T-helper 2 cell treated with Interferon-gamma antibody and Interleukin-4, amounts not matched to agents 100 ng/mL and 5 ng/mL, for 36 hours (primary cell): Measurements from ENCODE around the gene HIRA. TPM values are rescaled to one million over a fixed set of nuclear protein-coding genes. Genes with fewer than 3 reads are reported as not detected.
"Not testable (repeated sequence)": the region's sequence is repeated elsewhere in the genome, so short reads cannot be mapped to it uniquely, and the experiment has no call there.

Experiments used
- intact Hi-C: fragments of 100-400 bp; cut with micrococcal nuclease; formaldehyde crosslinking; loops from one replicate; pipeline ENCODE4 v1.15.1; 2023
- total RNA-seq: library from RNA; stranded (reverse); gene quantifications from 2 replicates; pipeline ENCODE4 v1.2.3, GENCODE V29; 2022

Gene HIRA
- total RNA-seq, 1 donor from 2014 or later: 45.0 TPM

DNA sequence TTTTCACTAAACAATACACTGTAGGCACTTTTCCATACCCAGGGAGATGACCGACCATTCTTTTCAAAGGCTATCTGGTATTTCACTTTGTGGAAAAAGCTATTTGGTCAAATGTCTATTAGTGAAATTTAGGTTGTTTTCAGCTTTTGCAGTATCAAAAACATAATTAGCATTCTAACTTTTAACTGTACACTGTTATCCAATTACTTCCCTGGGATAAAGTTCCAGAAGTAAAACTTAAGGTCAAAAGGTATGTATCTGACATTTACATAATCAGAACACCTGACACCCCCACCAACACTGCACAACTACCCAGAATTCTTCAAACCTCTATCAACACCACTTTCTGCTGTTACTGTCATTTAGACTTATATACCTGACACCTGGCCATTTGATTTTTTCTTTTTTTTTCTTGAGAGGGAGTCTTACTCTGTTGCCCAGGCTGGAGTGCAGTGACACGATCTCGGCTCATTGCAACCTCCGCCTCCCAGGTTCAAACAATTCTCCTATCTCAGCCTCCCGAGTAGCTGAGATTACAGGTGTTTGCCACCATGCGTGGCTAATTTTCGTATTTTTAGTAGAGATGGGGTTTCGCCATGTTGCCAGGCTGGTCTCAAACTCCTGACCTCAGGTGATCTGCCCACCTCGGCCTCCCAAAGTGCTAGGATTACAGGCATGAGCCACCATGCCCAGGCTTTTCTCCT lies 13.9 kb upstream of the HIRA start:
- intact Hi-C loops: loop anchor here (10.0 kb wide), 1 partner anchor 409 kb away; the partner anchor contains the start of genes GNB1L and RTL10

DNA sequence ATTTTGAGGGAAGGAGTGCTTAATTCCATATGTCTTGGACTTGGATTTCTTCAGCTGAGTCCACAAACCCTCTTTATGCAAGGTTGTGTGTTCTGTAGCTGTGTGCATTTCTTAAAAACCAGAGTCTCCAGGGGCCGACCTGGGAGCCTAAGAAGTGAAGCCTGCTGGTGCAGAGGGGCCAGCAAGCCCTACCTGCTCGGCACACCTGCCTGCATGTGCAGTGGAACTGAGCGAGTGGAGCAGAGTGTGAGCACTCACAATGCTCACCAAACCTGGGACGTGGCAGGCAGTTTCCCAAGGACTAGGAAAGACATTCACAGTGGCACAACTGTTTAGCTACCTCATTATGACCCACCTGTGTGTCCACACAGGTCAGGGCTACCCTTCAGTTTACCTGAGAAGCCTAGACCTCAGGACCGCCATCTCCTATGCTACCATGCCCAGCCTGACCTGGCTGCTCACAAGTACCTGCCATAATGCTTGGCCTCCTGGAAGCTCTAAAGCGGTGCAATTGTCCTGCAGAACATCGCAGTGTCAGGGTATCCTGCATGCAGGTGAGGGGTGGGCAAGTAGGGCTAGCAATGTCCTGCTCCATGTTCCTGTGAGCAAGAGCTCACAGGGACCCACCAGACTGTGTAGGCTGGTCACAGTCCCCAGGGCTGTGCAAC lies 12.1 kb upstream of the HIRA start:
- intact Hi-C loops: loop anchor here (10.0 kb wide), 1 partner anchor 411 kb away; the partner anchor contains the start of genes GNB1L and RTL10

DNA sequence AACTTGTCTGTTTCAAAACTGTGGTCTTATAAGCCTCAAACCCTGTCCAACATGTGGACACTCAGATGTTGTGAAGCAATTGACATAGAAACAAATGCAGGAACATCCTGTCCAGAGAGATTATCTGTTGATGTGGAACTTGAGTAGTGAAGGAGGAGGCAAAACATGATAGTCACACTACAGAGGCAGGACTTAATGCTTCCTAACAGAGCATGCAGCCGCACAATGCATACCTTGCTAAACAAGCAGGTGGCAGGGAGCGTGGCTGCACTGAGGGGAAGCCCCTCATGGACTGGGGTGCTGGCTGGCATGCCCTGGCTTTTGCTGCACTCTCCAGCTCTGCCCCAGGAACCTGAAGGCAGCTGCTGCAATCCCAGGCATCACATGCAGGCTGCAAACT lies 10.6 kb upstream of the HIRA start:
- intact Hi-C loops: loop anchor here (10.0 kb wide), 1 partner anchor 413 kb away; the partner anchor contains the start of genes GNB1L and RTL10

DNA sequence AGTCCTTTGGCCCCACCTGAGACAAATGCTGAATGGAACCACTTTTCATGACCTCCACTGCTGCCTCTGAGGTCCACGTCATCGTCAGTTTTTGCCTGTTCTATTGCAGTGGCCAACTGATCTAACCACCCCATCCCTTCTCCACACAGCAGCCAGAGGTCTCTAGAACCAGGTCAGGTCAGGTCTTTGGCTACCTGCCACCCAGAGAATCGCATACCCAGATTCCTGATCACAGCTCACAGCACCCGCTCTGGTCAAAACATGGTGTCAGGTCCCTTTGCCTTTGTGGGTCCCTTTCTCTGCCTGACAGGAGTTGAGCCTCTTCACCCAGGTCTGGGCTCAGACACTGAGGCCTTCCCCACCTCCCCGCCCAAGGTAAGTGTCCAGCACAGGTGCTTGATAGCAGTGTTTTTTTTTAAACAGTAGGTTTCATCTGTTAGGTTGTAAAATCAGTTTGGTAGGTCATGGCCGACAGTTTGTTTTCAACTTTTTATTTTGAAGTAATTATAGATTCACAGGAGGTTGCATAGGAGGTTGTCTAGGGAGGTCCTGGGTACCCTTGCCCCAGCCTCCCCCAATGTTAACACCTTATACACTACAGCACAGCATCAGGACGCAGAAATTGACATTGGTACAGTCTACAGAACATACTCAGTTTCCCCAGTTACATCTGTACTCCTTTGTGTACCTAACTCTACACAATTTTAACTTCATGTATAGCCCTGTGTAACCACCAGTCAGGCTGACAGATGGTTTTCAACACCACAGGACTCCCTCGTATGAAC lies 9.1 kb upstream of the HIRA start:
- intact Hi-C loops: loop anchor here (10.0 kb wide), 1 partner anchor 414 kb away; the partner anchor contains the start of genes GNB1L and RTL10

DNA sequence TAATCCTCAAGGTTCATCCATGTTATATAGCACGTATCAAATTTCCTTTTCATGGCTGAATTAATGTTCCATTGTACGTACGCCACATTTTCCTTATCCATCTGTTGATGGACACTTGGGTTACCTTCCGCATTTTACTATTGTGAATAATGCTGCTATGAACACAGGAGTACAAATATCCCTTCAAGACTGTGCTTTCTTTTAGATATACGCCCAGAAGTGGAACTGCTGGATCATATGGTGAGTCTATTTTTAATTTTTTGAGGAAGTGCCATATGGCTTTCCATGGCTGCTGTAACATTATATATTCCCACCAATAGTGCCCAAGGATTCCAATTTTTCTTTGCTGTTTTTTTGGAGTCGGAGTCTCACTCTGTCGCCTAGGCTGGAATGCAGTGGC lies 6.8 kb upstream of the HIRA start:
- intact Hi-C loops: no loop called here

DNA sequence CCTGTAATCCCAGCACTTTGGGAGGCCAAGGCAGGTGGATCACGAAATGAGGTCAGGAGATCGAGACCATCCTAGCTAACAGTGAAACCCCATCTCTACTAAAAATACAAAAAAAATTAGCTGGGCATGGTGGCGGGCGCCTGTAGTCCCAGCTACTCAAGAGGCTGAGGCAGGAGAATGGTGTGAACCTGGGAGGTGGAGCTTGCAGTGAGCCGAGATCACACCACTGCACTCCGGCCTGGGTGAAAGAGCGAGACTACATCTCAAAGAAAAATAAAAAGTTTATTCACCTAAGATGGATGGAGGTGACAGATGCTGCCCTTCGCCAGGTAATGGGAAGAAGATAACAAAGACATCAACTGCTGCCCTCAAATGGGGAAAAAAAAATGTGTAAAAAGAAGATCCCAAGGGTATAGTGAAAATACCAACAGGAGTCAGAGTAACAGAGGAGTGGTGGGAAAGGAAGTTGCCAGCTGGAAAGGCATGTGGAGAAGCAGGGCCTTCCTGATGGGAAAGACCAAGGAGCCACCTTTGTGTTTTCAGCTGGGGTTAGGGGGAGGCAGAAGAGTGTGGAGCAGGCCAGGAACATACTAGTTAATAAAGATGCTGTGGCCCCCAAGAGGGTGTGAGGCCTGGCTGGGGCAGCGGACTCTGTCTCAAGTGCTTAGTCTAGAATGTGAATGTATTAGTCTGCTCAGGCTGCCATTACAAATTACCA lies 5.1 kb upstream of the HIRA start:
- intact Hi-C loops: not testable (repeated sequence)

DNA sequence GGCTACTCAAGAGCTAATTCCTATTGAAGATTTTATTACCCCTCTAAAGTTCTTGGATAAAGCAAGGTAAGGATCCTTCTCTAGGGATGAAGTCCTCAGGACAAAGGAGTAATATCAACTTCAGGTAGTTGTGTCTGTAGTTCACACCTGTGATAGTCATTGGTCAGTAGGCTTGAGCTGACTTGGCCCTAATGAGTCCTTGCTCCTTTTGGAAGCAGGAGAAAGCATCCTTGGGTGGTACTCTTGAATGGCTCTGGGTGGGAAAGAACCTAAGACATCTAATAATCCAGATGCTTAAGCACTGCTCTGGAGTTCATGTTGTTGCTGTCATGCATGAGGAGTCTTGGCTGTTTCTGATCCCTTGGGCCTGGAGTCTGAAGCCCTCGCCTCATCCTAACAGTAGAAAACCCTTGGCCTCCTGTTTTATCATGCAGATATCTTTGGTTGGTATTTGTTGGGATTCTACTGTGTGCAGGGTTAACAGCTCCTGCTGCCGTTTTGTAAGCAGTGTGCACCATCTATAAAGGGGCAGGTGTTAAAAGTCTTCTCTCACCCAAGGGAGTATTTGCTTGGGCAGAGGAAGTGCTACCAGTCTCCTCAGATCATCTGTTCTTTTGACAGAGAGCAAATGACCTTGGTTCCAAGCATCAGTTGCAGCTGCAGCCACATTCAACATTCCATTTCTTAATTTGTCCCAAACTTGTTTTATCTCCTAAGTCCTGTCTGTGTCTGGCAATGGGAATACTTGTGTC lies 3.5 kb upstream of the HIRA start:
- intact Hi-C loops: loop anchor here (5.0 kb wide), 1 partner anchor 143 kb away; the partner anchor contains the start of gene CLTCL1

DNA sequence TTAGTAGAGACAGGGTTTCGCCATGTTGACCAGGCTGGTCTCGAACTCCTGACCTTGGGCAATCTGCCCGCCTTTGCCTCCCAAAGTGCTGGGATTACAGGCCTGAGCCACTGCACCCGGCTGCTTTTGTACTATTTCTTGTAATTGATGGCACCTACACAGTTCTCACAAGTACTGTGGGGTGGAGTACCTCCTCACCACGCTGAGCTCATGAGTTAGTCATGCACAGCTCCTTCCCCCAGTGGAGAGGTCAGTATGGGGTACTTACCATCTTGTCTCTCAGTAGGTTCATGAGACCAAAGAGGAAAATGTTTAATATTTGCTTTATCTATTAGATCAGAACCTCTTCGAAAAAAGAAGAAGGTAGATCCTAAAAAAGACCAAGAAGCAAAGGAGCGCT lies 2.9 kb upstream of the HIRA start:
- intact Hi-C loops: loop anchor here (5.0 kb wide), 1 partner anchor 142 kb away; the partner anchor contains the start of gene CLTCL1

DNA sequence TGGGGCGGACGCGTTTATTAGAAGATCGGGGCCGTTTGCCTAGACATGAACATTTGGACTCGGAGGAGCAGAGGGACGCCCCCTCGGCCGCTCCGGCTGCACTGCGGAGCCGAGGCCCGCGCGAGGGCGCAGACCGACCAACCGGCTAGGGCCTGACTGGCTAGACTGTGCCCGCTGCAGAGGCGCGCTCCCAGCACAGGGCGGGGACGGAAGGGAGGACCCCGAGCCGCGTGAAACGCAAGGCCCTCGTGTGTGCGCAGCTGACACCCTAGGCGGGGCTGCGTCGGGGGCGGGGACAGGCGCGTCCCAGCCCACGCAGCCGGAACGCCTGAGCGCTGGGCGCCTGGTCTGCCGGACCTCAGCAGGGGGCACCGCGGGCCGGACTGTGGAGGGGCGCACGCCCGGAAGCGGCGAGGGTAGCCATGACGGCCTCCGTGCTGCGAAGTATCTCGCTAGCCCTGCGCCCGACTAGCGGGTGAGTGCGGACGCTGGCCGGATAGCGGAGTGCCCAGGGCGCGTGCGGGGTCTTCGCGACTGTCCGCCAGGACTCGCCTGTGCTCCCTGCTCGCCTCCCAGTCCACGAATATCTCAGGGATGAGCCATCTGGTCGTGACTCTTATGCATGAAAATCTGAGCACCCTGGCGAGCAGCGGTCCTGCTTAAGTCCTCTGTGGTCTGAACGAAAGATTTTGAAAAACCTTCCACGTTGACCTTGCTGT lies 759 bp upstream of the HIRA start, which contains the start of gene MRPL40:
TSS of gene MRPL40 (plus strand) at position 413 of the 719 bp plus-strand sequence. CDS start at position 423, 10 bp downstream.
- intact Hi-C loops: loop anchor here (1.0 to 5.0 kb wide), 4 partner anchors 15 to 253 kb away; partner anchors contain the start of genes C22orf39, CDC45, CLTCL1 and SLC25A1

DNA sequence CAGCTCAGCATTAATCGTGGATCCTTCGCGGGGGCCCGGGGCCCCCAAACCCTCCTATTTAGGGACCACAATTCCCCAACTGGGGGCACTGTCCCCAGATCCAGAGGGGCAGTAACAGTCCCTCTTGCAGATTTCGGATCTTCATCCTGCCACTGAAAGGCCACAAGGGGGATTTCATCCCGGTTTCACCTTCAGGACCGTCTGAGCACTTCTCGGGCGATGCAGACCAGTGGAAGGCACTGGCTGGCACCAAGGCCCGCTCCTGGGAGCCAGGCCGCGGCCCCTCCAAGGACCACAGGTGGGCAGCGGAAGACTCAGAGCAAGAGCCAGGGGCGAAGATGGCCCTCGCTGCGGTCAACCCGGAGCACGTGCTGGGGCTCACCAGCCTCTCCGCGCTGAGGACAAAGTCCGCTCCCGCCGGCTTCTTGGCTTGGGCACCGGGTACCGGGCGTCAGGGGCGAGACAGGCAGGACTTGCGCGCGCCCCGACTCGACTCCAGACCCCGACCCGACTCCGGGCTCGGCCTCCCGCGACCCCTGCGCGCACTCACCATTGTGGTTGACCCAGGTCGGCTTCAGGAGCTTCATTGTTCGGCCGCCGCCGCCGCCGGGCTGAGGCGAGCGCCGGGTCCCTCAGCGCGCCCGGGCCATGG lies 517 bp downstream of the HIRA start:
- intact Hi-C loops: loop anchor here (1.0 to 5.0 kb wide), 2 partner anchors 12 to 139 kb away; partner anchors contain the start of gene CLTCL1

DNA sequence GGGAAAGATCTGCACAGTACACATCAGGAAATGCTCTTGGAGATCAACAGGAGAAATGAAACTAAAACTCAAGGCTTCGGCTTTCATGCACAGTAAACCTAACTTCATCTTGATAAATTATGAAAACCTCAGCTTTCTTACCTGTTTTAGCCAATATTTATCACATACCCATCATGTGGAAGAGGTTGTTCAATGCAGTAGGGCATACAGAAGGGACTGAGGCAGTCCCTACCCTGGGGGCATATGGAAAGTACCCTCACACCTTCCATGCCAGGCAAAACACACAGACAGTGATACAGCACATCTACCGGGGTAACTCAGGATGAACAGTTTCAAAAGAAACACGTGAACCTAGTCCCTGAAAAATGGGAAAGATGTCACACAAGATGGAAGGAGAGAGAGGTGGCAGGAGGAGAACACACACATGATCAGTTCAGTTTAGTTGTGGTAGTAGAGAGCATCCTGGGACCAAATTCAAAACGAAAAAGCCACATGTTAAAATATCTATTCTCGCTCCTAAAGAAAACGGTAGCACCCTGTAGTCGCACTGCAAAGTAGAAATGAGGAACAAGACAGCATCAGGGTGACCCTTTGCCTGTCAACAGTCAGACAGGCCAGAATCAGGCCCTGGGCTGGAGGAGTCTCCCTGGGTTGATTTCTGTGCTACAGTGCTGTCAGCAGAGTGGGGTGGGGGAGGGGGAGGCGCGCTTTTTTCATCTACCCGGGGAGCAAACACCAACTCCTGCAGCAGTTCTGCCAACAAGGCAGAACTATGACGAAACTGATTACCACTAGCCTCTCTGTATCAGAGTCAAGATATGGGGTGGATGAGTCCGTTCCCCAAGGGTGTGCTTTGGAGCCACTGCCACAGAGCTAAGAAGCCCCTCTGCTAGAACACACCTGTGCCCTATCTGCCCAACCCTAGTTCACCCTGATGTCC lies 1.3 kb downstream of the HIRA start:
- intact Hi-C loops: loop anchor here (1.0 to 5.0 kb wide), 2 partner anchors 11 to 138 kb away; partner anchors contain the start of gene CLTCL1

DNA sequence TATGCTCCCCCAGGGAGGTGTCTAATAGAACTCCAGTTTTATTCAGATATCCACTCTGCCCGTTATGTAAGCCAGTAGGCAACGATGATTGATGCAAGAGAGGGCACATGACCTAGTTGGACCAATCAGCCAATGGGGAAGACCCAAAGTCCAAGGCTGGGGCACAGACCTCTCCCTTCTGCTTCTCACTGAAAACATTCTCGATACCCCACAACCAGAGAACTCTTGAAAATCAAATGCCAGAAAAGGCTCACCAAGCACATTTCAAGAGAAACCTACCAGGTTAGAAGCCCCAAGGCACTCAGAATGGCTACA lies 7.4 kb downstream of the HIRA start:
- intact Hi-C loops: no loop called here

DNA sequence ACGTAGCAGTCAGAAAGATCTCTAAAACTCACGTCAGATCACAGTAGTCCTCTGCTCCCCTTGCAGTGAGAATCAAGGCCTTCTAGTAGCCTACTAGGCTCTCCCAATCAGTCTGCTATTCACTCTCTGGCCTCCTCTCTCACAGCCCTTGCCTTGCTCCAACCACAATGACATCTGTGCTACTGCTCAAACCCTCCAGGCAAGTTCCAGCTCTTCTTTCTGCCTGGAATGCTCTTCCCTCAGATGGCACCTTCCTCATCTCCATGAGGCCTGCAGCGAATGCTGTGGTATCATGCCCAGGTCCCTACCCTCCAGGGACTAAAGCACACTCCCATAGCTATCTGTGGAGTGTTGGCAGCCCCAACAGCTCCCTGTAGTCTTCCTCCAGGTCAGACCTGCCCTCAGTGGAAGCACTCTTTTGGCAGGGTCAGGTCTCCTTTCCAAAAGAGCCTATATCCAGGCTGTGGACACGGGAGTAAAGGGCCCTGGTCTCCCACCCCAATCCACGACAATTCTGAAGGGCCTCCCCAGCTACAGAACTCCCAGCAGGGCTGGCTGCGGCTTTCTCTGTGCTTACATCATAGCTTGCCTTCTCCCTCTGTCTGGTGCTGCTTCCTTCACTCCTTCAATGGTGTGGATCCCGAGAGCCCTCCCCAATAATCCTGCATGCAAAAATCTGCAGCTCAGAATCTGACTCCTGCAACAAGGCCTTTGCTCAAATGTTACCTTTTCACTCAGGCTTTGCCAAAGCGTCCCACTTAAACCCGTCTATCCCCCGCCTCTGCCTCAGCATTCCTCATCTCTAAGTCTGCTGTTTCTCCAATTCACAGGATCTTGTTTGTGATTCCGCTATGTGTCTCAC lies 8.9 kb downstream of the HIRA start:
- intact Hi-C loops: no loop called here

DNA sequence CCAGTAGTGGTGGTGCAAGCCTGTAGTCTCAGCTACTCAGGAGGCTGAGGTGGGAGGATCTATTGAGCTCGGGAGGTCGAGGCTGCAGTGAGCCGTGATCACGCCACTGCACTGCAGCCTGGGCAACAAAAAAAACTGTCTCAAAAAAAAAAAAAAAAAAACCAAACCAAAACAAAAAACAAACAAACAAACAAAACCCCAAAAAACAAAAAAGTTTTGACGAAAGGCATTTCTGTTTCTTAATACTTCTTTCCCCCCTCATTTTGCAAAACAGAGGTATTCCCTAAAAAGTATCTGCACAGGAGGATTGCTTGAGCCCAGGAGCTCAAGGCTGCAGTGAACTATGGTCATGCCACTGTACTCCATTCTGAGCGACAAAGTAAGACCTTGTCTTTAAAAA lies 11.2 kb downstream of the HIRA start:
- intact Hi-C loops: no loop called here

DNA sequence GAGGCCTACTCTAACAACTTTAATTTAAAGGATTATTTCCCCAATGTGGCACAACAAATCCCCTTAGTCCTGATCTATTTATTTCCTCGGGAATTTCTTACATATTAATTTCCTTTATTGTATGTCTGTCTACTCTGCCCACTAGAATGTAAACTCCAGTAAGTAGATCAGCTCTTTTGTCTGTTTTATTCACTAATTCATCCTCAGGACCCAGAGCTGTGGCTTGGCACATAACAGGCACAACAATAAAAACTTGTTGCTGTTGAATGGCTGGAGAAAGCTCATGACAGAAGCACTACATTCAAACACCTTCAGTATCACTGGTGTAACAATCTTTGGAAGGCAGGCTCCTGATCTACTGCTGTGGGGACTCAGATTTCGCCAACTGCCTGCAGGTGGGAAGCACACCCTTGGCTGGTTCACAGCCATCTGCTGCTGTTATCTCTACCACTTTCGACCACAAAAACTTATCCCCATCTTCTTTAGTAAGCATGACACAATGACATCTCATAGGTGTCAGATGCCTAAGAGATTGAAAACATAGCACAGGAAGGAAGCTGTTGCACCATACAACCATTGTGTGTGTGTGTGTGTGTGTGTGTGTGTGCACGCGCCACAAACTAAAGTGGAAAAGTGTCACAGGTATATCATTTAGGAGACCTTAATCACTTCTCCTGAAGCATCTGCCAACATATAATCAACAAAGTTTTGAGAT lies 11.9 kb downstream of the HIRA start:
- intact Hi-C loops: loop anchor here (1.0 kb wide), 1 partner anchor 11 kb away; no protein-coding TSS in a partner anchor

DNA sequence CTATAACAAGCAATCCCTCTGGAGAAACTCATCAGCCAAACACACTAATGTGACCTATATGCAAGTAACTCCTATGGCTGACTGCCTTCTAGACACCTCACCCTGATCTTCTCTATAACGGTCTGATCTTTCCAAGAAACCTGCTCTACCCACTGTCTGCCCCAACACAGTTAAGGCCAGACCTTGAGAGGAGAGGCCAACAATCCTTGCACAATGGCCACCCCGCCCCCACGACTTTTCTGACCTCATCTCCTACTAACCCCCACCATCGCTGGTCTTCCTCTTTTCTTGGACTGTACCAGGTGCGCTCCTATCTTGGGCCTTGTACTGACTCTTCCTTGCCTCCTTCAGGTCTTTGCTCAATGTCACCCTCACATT lies 12.5 kb downstream of the HIRA start:
- intact Hi-C loops: loop anchor here (1.0 kb wide), 1 partner anchor 11 kb away; no protein-coding TSS in a partner anchor
